Testis (tissue), 3 donors: Measurements from ENCODE around the gene MEN1. TPM values are rescaled to one million over a fixed set of nuclear protein-coding genes. Genes with fewer than 3 reads are reported as not detected.

Experiments
- DNase-seq: peaks from one replicate; pipeline ENCODE4 v3.0.0-alpha.2; 2019
- H3K27ac ChIP-seq, 2 donors: fragments of 200-600 bp; sonication (generic); one replicate each; pipeline ENCODE4 v1.5.1; 2019
- H3K27me3 ChIP-seq: fragments of 200-600 bp; sonication (generic); one replicate; pipeline ENCODE4 v1.5.1; 2019
- H3K36me3 ChIP-seq: fragments of 200-600 bp; sonication (generic); one replicate; pipeline ENCODE4 v1.5.1; 2017; ENCODE audit warnings: low read depth; ENCODE audit errors: missing control alignments
- H3K4me1 ChIP-seq: fragments of 200-600 bp; sonication (generic); one replicate; pipeline ENCODE4 v1.5.1; 2019
- H3K4me3 ChIP-seq, 2 donors: fragments of 200-600 bp; sonication (generic); one replicate each; pipeline ENCODE4 v1.5.1; 2017 to 2019
- H3K9me3 ChIP-seq: fragments of 200-600 bp; sonication (generic); one replicate; pipeline ENCODE4 v1.5.1; 2017
- POLR2A ChIP-seq: fragments of 450-650 bp; IDR thresholded peaks from one replicate; pipeline ENCODE4 v1.6.1; 2017; ENCODE audit warnings: antibody characterized with exemption, mild to moderate bottlenecking, moderate library complexity
- WGBS, 2 donors: methylation state at CpG; one replicate each; pipeline ENCODE4 v1.1.5; 2018; 5-methylcytosine and 5-hydroxymethylcytosine counted together
- intact Hi-C: fragments of 100-400 bp; cut with DNase I; formaldehyde crosslinking; loops from one replicate; pipeline ENCODE4 v1.15.1; 2023; ENCODE audit warnings: low total_unique reads
- polyA plus RNA-seq: library from polyadenylated mRNA; stranded (reverse); fragments of 350-450 nt; fragmentation: Illumina TruSeq; extraction: RNeasy Lipid Tissue Mini Kit (QIAGEN cat#74804); gene quantifications from one replicate; pipeline ENCODE4 v1.2.3, GENCODE V29; 2014; ENCODE audit warnings: low read depth, low replicate concordance; ENCODE audit not compliant: insufficient read depth
- total RNA-seq, 2 donors: library from RNA; depleted of rRNA; stranded (reverse); fragments of >200 nt; gene quantifications; one replicate each; pipeline ENCODE4 v1.2.3, GENCODE V29; 2016
- TF ChIP-seq, protein P1 (sequence below), 3 experiments: fragments of 450-650 bp in 2 of 3; fragments of 200-600 bp in 1 of 3; sonication (generic) in 1 of 3; IDR thresholded peaks; one replicate each; pipeline ENCODE4 v1.5.1; 2016 to 2019; ENCODE audit warnings: antibody characterized with exemption in 3 of 3, mild to moderate bottlenecking in 2 of 3, moderate library complexity in 1 of 3

Gene MEN1
- total and polyA plus RNA-seq, 3 donors from 2014 or later = 29.7 to 40.8 (median 36.7) TPM

DNA sequence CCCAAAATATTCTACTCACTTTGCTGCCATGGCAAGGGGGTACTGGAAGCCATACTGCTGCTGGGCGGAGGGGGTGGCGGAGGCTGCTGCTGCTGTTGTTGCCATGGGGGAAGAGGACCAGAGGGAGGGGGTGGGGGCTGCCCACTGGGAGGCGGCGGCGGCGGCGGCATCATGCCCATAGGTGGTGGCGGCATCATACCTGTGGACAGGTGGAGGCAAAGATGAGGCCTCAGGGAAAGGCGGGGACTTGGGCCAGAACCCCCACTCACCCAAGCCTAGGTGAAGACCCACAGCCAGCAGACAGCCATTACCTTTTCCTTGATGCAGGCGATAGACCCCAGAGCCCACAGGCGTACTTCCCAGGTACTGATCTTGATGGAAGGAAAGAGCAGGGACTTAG, 43.5 kb downstream of the MEN1 start:
- 89 to 90% methylated on average over 2 to 11 of the region's 11 CpGs for WGBS, 2 donors
- TF ChIP-seq, protein P1, sequence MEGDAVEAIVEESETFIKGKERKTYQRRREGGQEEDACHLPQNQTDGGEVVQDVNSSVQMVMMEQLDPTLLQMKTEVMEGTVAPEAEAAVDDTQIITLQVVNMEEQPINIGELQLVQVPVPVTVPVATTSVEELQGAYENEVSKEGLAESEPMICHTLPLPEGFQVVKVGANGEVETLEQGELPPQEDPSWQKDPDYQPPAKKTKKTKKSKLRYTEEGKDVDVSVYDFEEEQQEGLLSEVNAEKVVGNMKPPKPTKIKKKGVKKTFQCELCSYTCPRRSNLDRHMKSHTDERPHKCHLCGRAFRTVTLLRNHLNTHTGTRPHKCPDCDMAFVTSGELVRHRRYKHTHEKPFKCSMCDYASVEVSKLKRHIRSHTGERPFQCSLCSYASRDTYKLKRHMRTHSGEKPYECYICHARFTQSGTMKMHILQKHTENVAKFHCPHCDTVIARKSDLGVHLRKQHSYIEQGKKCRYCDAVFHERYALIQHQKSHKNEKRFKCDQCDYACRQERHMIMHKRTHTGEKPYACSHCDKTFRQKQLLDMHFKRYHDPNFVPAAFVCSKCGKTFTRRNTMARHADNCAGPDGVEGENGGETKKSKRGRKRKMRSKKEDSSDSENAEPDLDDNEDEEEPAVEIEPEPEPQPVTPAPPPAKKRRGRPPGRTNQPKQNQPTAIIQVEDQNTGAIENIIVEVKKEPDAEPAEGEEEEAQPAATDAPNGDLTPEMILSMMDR (IDR thresholded peaks at IDR 0.05) = no peak
- TF ChIP-seq POLR2A = no peak
- intact Hi-C loops = no loop called here
- no peak for DNase-seq
- no peaks in the 10 kb centered on the region for H3K27me3 ChIP-seq
- no peaks in the 10 kb centered on the region for H3K36me3 ChIP-seq
- peak overlapping the region in 1 of 2 donors; percentile 50 for H3K27ac ChIP-seq
- no peaks in the 10 kb centered on the region for H3K9me3 ChIP-seq
- H3K4me3 ChIP-seq = no peak overlapping the region
- H3K4me1 ChIP-seq = peaks cover 41% of the 10 kb centered on the region

DNA sequence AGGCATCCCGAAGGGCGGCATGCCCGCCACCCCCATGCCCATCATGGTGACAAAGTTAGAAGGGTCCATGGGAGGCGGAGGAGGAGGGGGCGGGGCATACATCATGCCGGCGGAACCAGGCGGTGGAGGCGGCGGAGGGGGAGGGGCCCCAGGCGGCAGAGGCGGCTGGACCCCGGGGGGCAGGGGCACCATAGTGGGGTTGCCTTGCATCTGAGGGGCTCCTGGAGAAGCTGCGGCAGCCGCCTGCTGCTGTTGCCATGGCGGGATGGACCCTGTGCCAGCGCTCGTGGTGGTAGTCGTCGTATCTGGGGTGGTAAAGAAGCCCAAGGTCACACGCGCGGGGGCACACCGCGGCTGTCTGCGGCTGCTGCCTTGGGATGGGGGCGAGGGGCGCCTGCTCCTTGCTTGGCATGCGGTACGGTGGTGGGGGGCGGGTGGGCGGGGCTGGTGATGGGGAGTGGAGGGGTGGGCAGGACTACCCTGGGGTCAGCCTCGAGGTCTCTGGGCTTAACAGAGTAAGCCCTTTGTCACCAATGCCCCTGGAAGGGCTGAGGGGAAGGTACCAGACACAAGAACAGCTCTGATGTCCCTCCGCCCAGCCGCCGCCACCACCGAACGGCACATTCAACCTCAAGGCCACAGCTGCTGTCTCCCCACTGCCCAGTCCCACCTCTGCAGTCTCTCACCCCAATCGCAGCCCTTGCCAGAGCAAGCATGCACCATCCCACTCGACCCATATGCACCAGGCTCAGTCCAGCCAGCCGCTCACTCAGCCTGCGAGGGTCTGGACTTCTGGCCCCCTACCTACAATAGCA, 44.3 kb downstream of the MEN1 start:
- Histone ChIP-seq H3K27ac (peak overlapping the region; percentile 12 to 50), H3K36me3 (no peaks in the 10 kb centered on the region), H3K4me1 (peaks cover 48% of the 10 kb centered on the region), H3K4me3 (no peak overlapping the region), H3K9me3 (no peaks in the 10 kb centered on the region), H3K27me3 (no peaks in the 10 kb centered on the region)
- intact Hi-C loops = no loop called here
- TF ChIP-seq, protein P1 (IDR thresholded peaks at IDR 0.05) = no peak
- no peak for TF ChIP-seq POLR2A
- 65 to 67% methylated on average over 25 to 42 of the region's 42 CpGs for WGBS, 2 donors
- DNase-seq = no peak

DNA sequence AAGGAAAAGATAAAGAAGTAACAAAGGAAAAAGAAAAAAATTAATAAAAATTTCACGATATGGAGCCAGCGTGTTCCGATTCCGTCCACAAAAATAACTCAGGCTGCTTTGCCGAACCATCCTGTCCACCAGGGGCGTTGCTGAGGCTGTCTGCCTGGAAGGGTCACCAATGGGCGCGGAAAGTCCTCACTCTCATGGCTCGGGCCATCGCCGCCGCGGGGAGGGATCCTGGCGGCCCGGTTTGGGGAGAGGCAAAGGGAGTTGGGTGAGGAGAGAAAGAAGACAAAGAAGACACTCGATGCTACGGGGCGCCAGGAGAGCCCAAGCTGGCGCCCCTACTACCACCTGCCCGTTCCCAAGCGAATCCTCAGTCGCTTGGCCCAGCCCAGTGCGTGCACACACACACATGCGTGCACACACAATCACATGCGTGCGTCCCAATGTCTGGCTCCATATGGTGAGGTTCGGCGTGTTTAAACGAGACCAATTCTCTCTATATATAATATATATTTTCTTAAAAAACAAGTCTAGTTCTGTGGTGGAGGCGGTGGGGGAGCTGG, 45.0 kb downstream of the MEN1 start:
- TF ChIP-seq, protein P1 (IDR thresholded peaks at IDR 0.05) = peak; percentile 55 to 63 (median 59)
- no peak for TF ChIP-seq POLR2A
- H3K36me3 ChIP-seq = no peaks in the 10 kb centered on the region
- no peaks in the 10 kb centered on the region for H3K27me3 ChIP-seq
- no peak overlapping the region for H3K27ac ChIP-seq
- no peaks in the 10 kb centered on the region for H3K9me3 ChIP-seq
- peak; percentile 66 for DNase-seq
- WGBS, 2 donors = 67 to 76% methylated on average over 30 of the region's 30 CpGs
- peaks cover 55% of the 10 kb centered on the region for H3K4me1 ChIP-seq
- intact Hi-C loops = no loop called here
- H3K4me3 ChIP-seq = no peak overlapping the region

DNA sequence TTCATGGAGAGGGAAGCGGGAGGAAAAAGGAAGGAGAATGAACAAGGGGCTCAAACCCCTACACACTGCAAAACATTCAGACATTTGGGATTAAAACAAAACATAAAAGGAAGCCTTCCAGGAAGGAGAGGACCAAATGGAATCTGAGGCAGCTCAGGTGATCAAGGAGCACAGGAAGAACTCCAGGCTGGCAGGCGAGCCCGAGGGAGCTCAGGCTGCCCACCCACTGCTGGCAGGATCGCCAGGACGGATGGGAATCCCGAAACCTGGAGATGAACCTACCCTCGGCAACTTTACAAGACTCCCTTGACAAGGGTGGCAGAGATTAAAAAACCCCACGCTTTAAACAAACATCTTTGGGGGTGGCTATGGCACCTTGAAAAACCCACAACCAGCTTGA, 45.6 kb downstream of the MEN1 start:
- DNase-seq = no peak
- WGBS, 2 donors = 68 to 88% methylated on average over 8 of the region's 8 CpGs
- Histone ChIP-seq H3K27me3 (no peaks in the 10 kb centered on the region), H3K4me3 (no peak overlapping the region), H3K27ac (peak overlapping the region in 1 of 2 donors; percentile 25), H3K36me3 (no peaks in the 10 kb centered on the region), H3K9me3 (no peaks in the 10 kb centered on the region), H3K4me1 (peaks cover 61% of the 10 kb centered on the region)
- TF ChIP-seq POLR2A = no peak
- TF ChIP-seq, protein P1 (IDR thresholded peaks at IDR 0.05) = no peak
- intact Hi-C loops = no loop called here
